Activated CD4-positive, alpha-beta T cell treated with anti-CD3 and anti-CD28 coated beads, Interleukin-2, amount 50 U/mL, for 48 hours (primary cell): ENCODE data around the gene ILDR2.

Experiments
- DNase-seq, 2 experiments: peaks; one replicate each; pipeline ENCODE4 v3.0.0-alpha.2; 2020

Gene ILDR2

DNA sequence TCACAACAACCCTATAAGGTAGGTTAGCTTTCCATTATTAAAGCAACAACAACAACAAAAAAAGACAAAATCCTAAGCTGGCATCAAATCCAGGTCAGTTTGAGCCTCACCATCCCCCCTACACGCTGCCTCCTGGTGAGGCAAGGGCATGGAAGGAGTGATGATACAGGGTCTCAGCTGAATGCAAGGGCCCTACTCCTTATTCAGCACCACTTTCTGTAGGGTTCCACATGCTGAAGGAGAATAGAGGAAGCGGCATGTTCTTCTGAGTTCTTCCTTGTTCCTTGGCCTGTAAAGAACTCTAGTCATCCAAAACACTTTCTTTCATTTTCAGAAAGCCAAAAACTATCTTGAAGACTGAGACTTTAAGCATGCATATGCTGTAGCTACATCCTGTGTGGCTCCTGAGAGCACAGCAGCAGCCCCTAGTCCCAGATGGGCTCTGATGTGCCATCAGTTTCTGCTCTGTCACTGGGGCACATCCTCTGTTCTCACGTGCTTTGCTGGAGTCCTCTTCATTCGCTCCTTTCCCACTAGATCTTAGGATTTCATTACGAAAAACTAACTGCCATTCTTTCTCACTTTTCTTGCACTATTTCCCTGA lies 6.2 kb downstream of the ILDR2 start:
- no peak for DNase-seq

GRCh38 chr1:166960858-166961474 lies 14.4 kb downstream of the ILDR2 start:
- no peak for DNase-seq

DNA sequence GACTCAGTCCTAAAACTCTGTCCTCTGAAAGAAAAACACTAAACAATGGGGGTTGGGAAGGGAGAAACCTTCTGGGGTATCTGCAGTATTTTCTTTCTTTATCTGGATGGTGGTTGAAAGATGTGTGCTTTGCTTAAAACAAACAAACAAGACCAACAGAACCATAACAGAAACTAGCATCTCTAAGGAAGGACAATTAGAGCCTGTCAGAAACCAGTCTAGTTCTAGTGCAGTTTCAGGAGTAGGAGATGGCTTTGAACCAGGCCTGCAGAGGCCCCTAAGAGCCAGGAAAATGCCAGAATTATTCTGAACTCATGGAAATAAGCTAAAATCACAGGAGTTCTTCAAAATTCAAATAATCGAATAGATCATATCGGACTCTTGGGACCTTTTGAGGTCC lies 18.5 kb downstream of the ILDR2 start:
- DNase-seq = no peak

DNA sequence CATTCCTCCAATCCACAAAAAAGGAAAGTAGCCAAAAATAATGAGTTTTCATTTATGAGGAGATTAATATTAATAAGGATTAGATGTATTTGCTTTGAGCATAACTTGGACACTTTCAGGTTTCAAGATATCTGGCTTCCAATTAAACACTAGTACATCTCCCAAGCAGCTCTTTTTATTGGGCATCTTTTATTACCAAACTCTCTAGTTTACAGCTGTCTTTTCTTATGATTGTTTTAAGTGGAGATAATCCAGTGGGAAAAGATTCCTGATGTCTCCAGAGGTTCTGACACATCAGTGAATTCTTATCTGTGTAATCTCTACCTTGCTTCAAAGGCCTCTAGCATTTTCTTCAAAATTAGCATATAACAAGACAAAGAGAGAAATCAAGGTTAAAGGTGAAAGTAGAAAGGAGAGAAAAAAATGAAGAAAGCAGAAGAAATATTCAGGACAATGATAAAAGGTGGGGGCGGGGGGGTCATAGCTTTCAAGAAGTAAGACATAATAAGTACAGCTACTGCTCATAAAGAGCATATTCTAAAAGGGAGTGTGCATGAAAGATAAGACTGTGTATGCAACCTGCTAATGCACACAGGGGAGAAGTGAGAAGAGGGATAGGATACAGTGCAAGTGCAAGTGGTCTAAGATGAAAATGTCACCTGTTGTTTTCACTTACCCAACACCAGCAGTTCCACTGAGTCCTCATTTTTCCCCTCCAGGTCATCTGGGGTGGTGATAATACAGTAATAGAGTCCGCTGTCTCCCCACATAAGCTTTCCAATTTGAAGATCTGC lies 19.1 kb downstream of the ILDR2 start:
- DNase-seq = no peak

- no peak for DNase-seq
These were observed 21.8 kb downstream of the ILDR2 start for GRCh38 chr1:166953491-166953890.

DNA sequence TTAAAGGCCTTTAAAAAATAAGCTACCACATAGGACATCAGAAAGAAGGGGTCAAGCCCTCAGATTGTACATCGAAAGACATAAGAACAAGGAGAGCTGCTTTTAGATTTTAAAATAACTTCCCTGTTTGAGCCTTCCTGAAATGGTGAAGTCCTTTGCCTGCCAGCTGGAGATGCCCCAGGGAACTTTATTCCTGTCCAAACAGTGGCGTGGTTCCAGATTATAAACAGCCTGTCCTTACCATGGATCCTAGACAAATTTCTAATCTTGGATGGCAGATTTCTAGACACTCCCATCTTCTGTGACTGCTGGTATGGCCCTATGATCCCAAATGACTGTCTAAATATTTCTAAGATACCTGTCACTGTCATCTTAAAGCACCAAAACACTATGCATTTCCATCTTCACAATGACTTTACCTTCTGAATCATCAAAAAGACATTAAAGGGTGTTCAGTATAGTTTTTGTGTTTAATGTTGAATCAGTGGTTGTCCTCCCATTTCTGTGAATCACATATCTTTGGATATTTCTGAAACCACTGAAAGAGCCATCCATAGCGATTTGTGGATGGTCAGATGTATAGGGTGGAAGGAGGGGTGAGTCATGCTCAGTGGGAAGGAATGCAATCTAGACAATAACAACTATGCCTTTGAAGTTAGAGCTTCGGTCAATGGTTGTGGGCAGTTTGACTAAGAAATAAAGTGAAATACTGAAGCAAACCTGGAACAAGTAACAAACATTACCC lies 23.2 kb downstream of the ILDR2 start:
- no peak for DNase-seq

GRCh38 chr1:166951050-166951449 lies 24.3 kb downstream of the ILDR2 start:
- no peak for DNase-seq

- no peak for DNase-seq
These were observed 25.2 kb downstream of the ILDR2 start for GRCh38 chr1:166950156-166950555.

- DNase-seq = no peak
These were observed 26.4 kb downstream of the ILDR2 start for GRCh38 chr1:166948856-166949350.

GRCh38 chr1:166947398-166948043 lies 27.8 kb downstream of the ILDR2 start:
- no peak for DNase-seq

DNA sequence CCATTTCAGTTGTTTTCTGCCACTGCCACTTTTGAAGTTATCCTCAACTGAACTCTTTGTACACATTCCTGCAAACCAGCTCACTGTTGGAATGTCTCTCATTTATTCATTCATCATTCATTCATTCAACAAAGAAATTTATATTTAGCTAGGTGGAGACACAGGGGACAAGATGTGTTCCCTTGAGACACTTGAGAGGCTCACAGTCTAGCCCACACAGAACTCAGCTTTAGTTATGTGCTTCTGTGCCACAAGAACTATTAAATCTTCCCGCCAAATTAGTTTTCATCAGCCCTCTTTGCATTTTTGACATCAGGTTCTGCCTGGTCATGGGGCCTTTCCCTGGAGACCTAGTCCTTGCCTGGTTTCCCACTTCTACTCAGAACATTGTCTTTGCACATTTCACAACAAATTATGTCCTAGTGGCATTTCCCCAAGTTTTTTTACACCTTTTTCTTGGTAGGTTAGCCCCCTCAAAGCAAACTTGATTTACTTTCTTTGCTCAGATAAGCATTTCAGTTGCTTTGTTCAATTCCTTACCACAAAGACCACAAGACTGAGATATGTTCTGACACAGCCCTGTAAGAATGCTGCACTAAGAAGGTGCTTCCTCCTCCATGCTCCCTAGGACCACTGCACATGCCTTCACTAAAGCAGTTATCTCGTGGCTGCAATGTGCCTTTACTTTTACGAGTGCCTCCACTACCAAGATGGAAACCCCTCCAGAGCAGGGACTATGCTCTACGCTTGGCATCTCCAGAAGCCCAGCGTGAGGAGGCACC lies 31.0 kb downstream of the ILDR2 start:
- no peak for DNase-seq

DNA sequence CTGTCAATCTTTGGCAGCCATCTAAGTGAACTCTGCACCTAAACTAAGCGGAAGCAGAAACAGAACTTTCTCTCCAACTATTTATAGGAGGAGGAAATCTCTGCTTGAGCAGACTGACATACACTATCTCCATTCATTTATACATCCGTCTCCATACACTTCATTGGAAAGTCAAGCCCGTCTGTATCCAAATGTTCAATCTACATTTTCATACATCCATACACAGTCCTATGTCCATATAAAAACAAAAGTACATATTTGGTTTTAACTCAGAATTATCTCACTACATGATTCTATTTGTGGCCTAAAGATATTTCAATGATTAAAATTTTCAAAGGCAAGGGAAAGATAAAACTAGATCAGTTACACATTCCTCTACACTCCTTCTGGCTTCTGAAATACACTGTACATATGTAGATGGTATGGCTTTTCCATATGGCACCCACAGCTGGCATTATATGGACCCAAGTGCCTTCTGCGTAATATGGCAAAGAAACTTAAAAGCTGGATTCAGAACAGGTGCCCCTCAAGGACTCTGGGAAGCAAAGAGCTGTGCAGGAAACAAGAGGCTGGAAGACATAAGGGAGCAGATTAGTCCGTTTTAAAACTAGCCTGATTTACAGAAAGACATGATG lies 35.5 kb downstream of the ILDR2 start:
- no peak for DNase-seq

DNA sequence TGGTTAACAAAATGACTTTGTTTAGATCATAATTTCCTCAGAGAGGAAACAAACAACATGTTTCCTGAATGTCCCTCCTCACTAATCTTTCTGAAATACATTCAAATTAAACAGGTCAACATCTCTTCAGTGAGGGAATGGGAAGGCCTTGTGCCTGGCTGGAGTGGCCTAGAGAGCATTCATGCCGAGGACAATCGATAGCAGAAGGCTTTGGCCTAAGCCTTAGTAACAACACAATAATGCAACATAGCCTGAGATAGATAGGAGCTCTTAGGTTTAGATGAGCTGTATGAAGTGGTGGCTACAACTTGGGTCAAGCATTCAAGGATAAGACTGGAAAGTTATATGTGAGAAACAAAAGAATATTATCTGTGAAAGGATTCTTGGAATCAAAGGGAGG lies 37.4 kb downstream of the ILDR2 start:
- no peak for DNase-seq

DNA sequence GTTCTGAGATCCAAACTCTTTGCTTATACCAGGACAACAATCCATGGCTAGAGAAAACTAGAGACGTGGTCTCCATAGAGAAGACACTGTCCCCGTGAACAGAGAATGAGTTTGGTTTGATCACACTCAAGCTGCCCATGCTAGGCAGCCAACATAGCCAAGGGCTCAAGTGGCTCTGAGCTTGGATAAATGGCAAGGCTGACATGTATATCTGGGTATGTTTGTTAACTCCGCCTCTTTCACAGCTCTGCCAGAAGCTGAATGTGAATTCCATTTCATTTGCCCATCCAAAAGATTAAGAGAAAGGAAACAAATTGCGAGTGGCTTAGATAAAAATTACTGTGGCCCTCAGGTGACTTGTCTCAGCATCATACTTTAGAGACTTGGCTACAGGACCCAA lies 38.0 kb downstream of the ILDR2 start:
- DNase-seq = no peak

- DNase-seq = no peak
These were observed 41.7 kb downstream of the ILDR2 start for GRCh38 chr1:166933633-166934032.

DNA sequence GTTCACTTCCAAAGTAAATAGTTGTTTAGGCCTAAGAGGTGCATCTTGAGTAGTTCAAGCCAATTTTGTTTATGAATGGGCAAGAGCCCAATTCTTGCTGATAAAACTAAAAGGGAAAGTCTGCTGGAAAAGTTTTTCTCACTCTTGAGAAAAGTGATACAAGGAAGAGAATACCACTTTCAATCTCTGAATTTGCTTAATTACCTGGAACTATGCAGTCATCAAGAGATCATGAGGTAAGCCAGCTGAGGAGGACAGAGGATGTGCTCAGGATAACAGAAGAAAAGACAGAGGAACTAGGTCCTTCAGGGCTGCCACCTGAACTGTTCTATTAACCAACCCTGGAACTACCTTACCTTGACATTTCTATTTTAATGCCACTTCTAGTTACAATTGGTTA lies 42.2 kb downstream of the ILDR2 start:
- no peak for DNase-seq

GRCh38 chr1:166929911-166930310 lies 45.4 kb downstream of the ILDR2 start:
- no peak for DNase-seq

GRCh38 chr1:166927701-166928100 lies 47.6 kb downstream of the ILDR2 start:
- no peak for DNase-seq

GRCh38 chr1:166925810-166926478 lies 49.4 kb downstream of the ILDR2 start:
- DNase-seq = no peak

- no peak for DNase-seq
These were observed 50.4 kb downstream of the ILDR2 start for GRCh38 chr1:166924823-166925541.
